A673 (cell line): ENCODE data around the gene MRPS10. TPM values are rescaled to one million over a fixed set of nuclear protein-coding genes. Genes with fewer than 3 reads are reported as not detected.

Source experiments
- BruUV-seq: library from RNA; stranded (reverse); fragments of 400-500 nt; replicated peaks from 2 replicates; lab custom pipeline; 2021; lab: Mats Ljungman, UMichigan
- CTCF ChIA-PET: fragments of 300-600 bp; sonication (Branson Sonifier 250); formaldehyde crosslinking; loops from one replicate; lab custom pipeline; 2022; ENCODE audit warnings: antibody characterized with exemption; lab: Charles Lee
- POLR2A ChIA-PET: fragments of 300-600 bp; sonication (Branson Sonifier 250); formaldehyde crosslinking; loops from one replicate; lab custom pipeline; 2022; ENCODE audit warnings: antibody characterized with exemption; ENCODE audit not compliant: low non-redundant PET; lab: Charles Lee
- DNase-seq: peaks from one replicate; pipeline ENCODE4 v3.0.0-alpha.2; 2015; ENCODE audit warnings: low spot score
- H3K27ac ChIP-seq: fragments of 200-600 bp; sonication (generic); 2 replicates; pipeline ENCODE4 v1.5.1; 2016; ENCODE audit warnings: mixed run types, low read depth, mild to moderate bottlenecking, mixed read lengths, antibody characterized with exemption, low read length; ENCODE audit not compliant: poor library complexity, severe bottlenecking
- H3K27me3 ChIP-seq: fragments of 200-600 bp; sonication (generic); replicated peaks from 2 replicates; pipeline ENCODE4 v1.6.1; 2017; ENCODE audit warnings: mixed run types, low read depth, mild to moderate bottlenecking, mixed read lengths, antibody characterized with exemption, low read length; ENCODE audit not compliant: insufficient read depth, poor library complexity
- H3K36me3 ChIP-seq: fragments of 200-600 bp; sonication (generic); 2 replicates; pipeline ENCODE4 v1.6.1; 2016; ENCODE audit warnings: mixed run types, mild to moderate bottlenecking, mixed read lengths, antibody characterized with exemption, low read length; ENCODE audit not compliant: insufficient read depth, poor library complexity, severe bottlenecking
- H3K4me1 ChIP-seq: fragments of 200-600 bp; sonication (generic); 2 replicates; pipeline ENCODE4 v1.6.1; 2017; ENCODE audit warnings: mixed run types, mild to moderate bottlenecking, mixed read lengths, antibody characterized with exemption, low read length; ENCODE audit not compliant: insufficient read depth, poor library complexity, severe bottlenecking
- H3K4me3 ChIP-seq: fragments of 200-600 bp; sonication (generic); 2 replicates; pipeline ENCODE4 v1.5.1; 2016; ENCODE audit warnings: low read depth, mixed run types, mild to moderate bottlenecking, mixed read lengths, low read length; ENCODE audit not compliant: poor library complexity, severe bottlenecking
- H3K9me3 ChIP-seq: fragments of 200-600 bp; sonication (generic); 2 replicates; pipeline ENCODE4 v1.6.1; 2016; ENCODE audit warnings: mixed run types, low read depth, mild to moderate bottlenecking, mixed read lengths, antibody characterized with exemption, low read length; ENCODE audit not compliant: poor library complexity, severe bottlenecking
- EZH2 ChIP-seq: fragments of 200-600 bp; sonication (generic); IDR thresholded peaks from 2 replicates; pipeline ENCODE4 v1.6.1; 2017; ENCODE audit warnings: borderline replicate concordance, low read depth, mild to moderate bottlenecking, mixed read lengths, antibody characterized with exemption, low read length; ENCODE audit not compliant: poor library complexity, severe bottlenecking
- intact Hi-C: fragments of 100-400 bp; cut with micrococcal nuclease; formaldehyde crosslinking; loops from one replicate; pipeline ENCODE4 v1.10.0; 2022; ENCODE audit not compliant: unreplicated experiment
- total RNA-seq: library from RNA; stranded (reverse); gene quantifications from 2 replicates; pipeline ENCODE4 v1.2.3, GENCODE V29; 2021
- TF ChIP-seq, protein P1 (sequence below): fragments of 300-800, 200-600 bp; sonication (generic); conservative IDR thresholded peaks from 2 replicates; pipeline ENCODE4 v1.5.1; 2017; ENCODE audit warnings: low read depth, mild to moderate bottlenecking, antibody characterized with exemption, low read length, moderate library complexity, mixed read lengths

Gene MRPS10
- total RNA-seq, 1 experiment from 2014 or later: 52.0 TPM

DNA sequence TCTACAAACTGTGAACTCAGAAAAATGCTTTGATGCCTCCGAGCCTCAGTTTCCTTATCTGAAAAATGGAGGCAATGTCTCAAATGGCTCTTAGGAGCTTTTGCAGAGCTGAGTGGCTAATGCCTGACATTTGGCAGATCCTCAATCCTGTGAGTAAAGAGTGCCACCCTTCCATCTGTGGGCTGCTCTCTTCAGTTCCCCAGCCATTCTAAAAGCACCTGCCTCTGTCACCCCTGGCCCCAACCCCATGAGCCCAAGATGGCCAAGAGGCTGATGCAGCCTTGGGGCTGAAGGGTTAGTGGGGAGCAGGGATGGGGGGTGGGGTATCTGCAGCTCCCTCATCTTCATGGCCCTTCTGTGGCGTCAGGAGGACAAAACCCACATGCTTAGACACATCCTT is 59.0 kb downstream of the MRPS10 start:
- CTCF ChIA-PET: no interaction called here
- POLR2A ChIA-PET: no interaction called here
- no peak for DNase-seq
- Histone ChIP-seq H3K9me3 (no peaks in the 10 kb centered on the region), H3K27me3 (no peaks in the 10 kb centered on the region), H3K36me3 (no peaks in the 10 kb centered on the region), H3K4me3 (no peak overlapping the region), H3K27ac (no peak overlapping the region), H3K4me1 (no peaks in the 10 kb centered on the region)
- no TSS peak for BruUV-seq
- intact Hi-C loops: no loop called here
- no peak for TF ChIP-seq EZH2
- TF ChIP-seq, protein P1, sequence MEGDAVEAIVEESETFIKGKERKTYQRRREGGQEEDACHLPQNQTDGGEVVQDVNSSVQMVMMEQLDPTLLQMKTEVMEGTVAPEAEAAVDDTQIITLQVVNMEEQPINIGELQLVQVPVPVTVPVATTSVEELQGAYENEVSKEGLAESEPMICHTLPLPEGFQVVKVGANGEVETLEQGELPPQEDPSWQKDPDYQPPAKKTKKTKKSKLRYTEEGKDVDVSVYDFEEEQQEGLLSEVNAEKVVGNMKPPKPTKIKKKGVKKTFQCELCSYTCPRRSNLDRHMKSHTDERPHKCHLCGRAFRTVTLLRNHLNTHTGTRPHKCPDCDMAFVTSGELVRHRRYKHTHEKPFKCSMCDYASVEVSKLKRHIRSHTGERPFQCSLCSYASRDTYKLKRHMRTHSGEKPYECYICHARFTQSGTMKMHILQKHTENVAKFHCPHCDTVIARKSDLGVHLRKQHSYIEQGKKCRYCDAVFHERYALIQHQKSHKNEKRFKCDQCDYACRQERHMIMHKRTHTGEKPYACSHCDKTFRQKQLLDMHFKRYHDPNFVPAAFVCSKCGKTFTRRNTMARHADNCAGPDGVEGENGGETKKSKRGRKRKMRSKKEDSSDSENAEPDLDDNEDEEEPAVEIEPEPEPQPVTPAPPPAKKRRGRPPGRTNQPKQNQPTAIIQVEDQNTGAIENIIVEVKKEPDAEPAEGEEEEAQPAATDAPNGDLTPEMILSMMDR: no peak

- POLR2A ChIA-PET: no interaction called here
- intact Hi-C loops: no loop called here
- Histone ChIP-seq H3K36me3 (no peaks in the 10 kb centered on the region), H3K4me3 (no peak overlapping the region), H3K4me1 (no peaks in the 10 kb centered on the region), H3K27ac (no peak overlapping the region), H3K9me3 (no peaks in the 10 kb centered on the region), H3K27me3 (no peaks in the 10 kb centered on the region)
- DNase-seq: no peak
- CTCF ChIA-PET: no interaction called here
- no TSS peak for BruUV-seq
- no peak for TF ChIP-seq EZH2
- TF ChIP-seq, protein P1: no peak
These were observed 59.6 kb downstream of the MRPS10 start for GRCh38 chr6:42158011-42158410.

Other genes starting within 250 kb of the MRPS10 start
- gene TAF8, start 167.3 kb downstream of the MRPS10 start, total RNA-seq: 22.5 and 26.0 TPM in 2 replicates
- gene C6orf132, start 75.2 kb downstream of the MRPS10 start, total RNA-seq: 0.04 and 0.15 TPM in 2 replicates
- gene GUCA1A, start 44.5 kb downstream of the MRPS10 start, total RNA-seq: not detected in 2 replicates
- gene GUCA1B, start 22.9 kb downstream of the MRPS10 start, total RNA-seq: 1.7 and 2.0 TPM in 2 replicates
- gene TRERF1, start 234.1 kb upstream of the MRPS10 start, total RNA-seq: 9.5 and 10.8 TPM in 2 replicates